Vagina (tissue), 2 donors: ENCODE results near the gene SLMAP.

Experiments
- CTCF ChIP-seq, 3 experiments: fragments of 450-650 bp in 2 of 3; fragments of 200-600 bp in 1 of 3; sonication (generic) in 1 of 3; IDR thresholded peaks; one replicate each; pipeline ENCODE4 v1.5.1; 2017 to 2019; ENCODE audit warnings: antibody characterized with exemption in 3 of 3, mild to moderate bottlenecking in 2 of 3, moderate library complexity in 2 of 3
- POLR2A ChIP-seq, 2 donors: fragments of 450-650 bp; IDR thresholded peaks; one replicate each; pipeline ENCODE4 v1.6.1; 2017; ENCODE audit warnings: antibody characterized with exemption in 2 of 2, mild to moderate bottlenecking in 2 of 2, moderate library complexity in 2 of 2
- POLR2AphosphoS5 ChIP-seq, 2 donors: sonication (generic); formaldehyde crosslinking; IDR thresholded peaks; one replicate each; pipeline ENCODE4 v1.9.0; 2017; ENCODE audit warnings: antibody characterized with exemption in 2 of 2, mild to moderate bottlenecking in 2 of 2, low read depth in 1 of 2; ENCODE audit not compliant: insufficient read depth in 1 of 2

- TF ChIP-seq CTCF (IDR thresholded peaks at IDR 0.05) (no peak), POLR2A (IDR thresholded peaks at IDR 0.05) (no peak), POLR2AphosphoS5 (IDR thresholded peaks at IDR 0.05; ENCODE audit: insufficient read depth in 1 of 2, low read depth in 1 of 2) (no peak)
These were observed 186.8 kb downstream of the SLMAP start for GRCh38 chr3:57942872-57943283.
